Stimulated activated CD4-positive, alpha-beta T cell treated with anti-CD3 and anti-CD28 coated beads, Interleukin-2, amount 100 ng/mL, for 24 hours (primary cell): ENCODE measurements around the gene HPCAL1.

Experiments used
- DNase-seq, 2 donors: peaks; one replicate each; pipeline ENCODE4 v3.0.0-alpha.2; 2020

The HPCAL1 gene

GRCh38 chr2:10372203-10372861 is 69.6 kb downstream of the HPCAL1 start:
- no peak for DNase-seq

GRCh38 chr2:10372862-10373240 is 70.1 kb downstream of the HPCAL1 start:
- no peak for DNase-seq

- no peak for DNase-seq
Observed at GRCh38 chr2:10373931-10374330, 71.2 kb downstream of the HPCAL1 start.

- DNase-seq, result no peak
Observed at GRCh38 chr2:10374362-10374943, 71.7 kb downstream of the HPCAL1 start.

- peak; percentile 26 to 35 for DNase-seq
Observed at GRCh38 chr2:10375570-10376281, 73.0 kb downstream of the HPCAL1 start.

- no peak for DNase-seq
Observed at GRCh38 chr2:10377052-10377746, 74.5 kb downstream of the HPCAL1 start.

- no peak for DNase-seq
Observed at GRCh38 chr2:10377747-10378085, 75.0 kb downstream of the HPCAL1 start.

GRCh38 chr2:10378189-10378588 is 75.5 kb downstream of the HPCAL1 start:
- DNase-seq, result peak in 1 of 2 donors; percentile 39

GRCh38 chr2:10380048-10380926 is 77.6 kb downstream of the HPCAL1 start:
- no peak for DNase-seq

GRCh38 chr2:10381997-10382353 is 79.3 kb downstream of the HPCAL1 start:
- DNase-seq, result no peak

- peak; percentile 24 to 43 for DNase-seq
Observed at GRCh38 chr2:10382354-10383061, 79.8 kb downstream of the HPCAL1 start.

- DNase-seq, result no peak
Observed at GRCh38 chr2:10383960-10384734, 81.4 kb downstream of the HPCAL1 start.

- no peak for DNase-seq
Observed at GRCh38 chr2:10385501-10385900, 82.8 kb downstream of the HPCAL1 start.

GRCh38 chr2:10385933-10386773 is 83.4 kb downstream of the HPCAL1 start:
- DNase-seq, result no peak

GRCh38 chr2:10387033-10387432 is 84.3 kb downstream of the HPCAL1 start:
- DNase-seq, result no peak

- no peak for DNase-seq
Observed at GRCh38 chr2:10388954-10389560, 86.4 kb downstream of the HPCAL1 start.

- no peak for DNase-seq
Observed at GRCh38 chr2:10389573-10389972, 86.9 kb downstream of the HPCAL1 start.

- no peak for DNase-seq
Observed at GRCh38 chr2:10390369-10390801, 87.7 kb downstream of the HPCAL1 start.

GRCh38 chr2:10392100-10392499 is 89.4 kb downstream of the HPCAL1 start:
- no peak for DNase-seq

GRCh38 chr2:10392548-10392947 is 89.8 kb downstream of the HPCAL1 start:
- DNase-seq, result no peak
